ENCODE measurements around the gene SLF2.

SLF2 gene

DNA sequence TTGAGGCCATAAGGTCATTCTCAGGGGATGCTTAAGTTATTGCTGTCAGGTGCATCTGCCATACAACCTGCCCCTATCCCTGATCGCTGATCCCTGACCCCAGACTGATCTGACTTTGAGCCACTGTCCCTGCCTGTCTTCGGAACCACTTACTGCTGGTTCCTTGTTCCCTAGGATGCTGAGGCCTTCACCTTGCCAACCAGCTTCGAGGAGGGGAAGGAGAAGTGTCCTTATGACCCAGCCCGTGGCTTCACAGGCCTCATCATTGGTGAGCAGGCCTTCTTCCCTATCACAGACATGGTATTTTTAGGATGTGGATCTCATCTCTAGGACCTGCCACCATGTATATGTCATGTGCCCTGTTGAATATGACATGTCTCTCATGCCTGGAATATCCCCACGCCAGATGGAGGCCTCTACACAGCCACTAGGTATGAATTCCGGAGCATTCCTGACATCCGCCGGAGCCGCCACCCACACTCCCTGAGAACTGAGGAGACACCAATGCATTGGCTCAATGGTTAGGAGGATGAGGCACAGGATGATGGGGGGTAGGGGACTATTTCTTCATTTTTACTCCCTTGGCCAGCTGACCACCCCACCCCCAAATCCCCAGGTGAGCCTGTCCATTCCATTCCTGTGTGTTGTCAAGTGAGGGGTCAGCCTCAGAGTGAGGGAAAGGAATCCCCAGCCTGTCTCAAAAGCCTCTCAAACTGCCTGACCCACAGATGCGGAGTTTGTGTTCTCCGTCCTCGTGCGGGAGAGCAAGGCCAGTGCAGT lies 65.5 kb downstream of the SLF2 start:
- TF ChIP-seq CTCF (conservative IDR thresholded peaks at IDR 0.05) (no peak), ZFX (IDR thresholded peaks at IDR 0.05) (no peak)
- H3K27ac ChIP-seq = no peak overlapping the region

DNA sequence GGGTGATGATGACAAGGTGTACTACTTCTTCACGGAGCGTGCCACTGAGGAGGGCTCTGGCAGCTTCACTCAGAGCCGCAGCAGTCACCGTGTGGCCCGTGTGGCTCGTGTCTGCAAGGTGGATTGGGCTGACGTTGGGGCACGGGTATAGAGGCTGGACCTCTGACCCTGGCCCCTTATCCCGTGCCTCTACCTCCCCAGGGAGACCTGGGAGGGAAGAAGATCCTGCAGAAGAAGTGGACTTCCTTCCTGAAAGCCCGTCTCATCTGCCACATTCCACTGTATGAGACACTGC lies 66.1 kb downstream of the SLF2 start:
- H3K27ac ChIP-seq = no peak overlapping the region
- no peak for TF ChIP-seq CTCF (conservative IDR thresholded peaks at IDR 0.05)
- TF ChIP-seq ZFX (IDR thresholded peaks at IDR 0.05) = no peak

DNA sequence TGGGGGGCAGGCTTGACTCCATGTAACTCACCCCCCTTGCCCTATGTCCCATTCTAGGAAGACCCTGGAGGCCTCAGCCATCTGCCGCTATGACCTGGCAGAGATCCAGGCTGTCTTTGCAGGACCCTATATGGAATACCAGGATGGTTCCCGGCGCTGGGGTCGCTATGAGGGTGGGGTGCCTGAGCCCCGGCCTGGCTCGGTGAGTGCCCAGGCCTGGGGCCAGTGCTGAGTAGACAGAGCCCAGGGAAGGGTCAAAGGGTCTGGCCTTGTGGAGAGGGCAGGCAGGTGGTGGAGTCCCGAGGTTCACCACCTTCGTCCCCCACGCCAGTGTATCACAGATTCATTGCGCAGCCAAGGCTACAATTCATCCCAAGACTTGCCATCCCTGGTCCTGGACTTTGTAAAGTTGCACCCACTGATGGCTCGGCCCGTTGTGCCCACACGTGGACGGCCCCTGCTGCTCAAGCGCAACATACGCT lies 67.1 kb downstream of the SLF2 start:
- TF ChIP-seq ZFX (IDR thresholded peaks at IDR 0.05) = no peak
- no peak for TF ChIP-seq CTCF (conservative IDR thresholded peaks at IDR 0.05)
- no peak overlapping the region for H3K27ac ChIP-seq

DNA sequence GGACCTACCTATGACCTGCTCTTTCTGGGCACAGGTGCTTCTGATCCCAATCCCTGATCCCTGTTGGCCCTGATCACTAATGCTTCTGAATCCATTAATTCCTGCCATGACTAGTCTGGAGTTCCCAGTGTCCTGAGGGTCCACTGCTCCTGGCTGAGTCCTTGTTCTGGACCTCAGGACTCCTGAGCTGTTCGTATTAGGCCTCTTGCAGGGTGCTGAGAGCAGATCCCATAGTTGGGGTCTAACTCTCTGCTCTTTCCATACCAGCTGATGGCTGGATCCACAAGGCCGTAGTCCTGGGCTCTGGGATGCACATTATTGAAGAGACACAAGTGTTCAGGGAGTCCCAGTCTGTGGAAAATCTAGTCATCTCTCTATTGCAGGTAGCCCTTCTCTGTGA lies 67.5 kb downstream of the SLF2 start:
- TF ChIP-seq CTCF (conservative IDR thresholded peaks at IDR 0.05) (no peak), ZFX (IDR thresholded peaks at IDR 0.05) (no peak)
- H3K27ac ChIP-seq = no peak overlapping the region

DNA sequence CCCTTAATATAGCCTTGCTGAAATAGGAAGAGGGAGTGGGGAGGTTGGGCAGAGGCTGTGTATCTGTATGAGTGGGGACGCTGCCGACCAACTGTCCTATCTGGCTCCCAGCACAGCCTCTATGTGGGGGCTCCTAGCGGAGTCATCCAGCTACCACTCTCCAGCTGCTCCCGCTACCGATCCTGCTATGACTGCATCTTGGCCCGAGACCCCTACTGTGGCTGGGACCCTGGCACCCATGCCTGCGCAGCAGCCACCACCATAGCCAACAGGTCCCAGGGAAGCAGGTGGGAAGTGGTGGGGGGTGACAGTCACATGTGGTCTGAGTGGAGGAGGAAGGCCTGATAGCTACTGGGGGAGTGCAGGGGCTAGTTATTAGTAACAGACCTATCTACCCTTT lies 67.9 kb downstream of the SLF2 start:
- H3K27ac ChIP-seq = no peak overlapping the region
- TF ChIP-seq ZFX (IDR thresholded peaks at IDR 0.05) = no peak

- no peak overlapping the region for H3K27ac ChIP-seq
- no peak for TF ChIP-seq ZFX (IDR thresholded peaks at IDR 0.05)
- TF ChIP-seq CTCF (conservative IDR thresholded peaks at IDR 0.05) = no peak
Measured at GRCh38 chr10:100981178-100981772, 68.5 kb downstream of the SLF2 start.

DNA sequence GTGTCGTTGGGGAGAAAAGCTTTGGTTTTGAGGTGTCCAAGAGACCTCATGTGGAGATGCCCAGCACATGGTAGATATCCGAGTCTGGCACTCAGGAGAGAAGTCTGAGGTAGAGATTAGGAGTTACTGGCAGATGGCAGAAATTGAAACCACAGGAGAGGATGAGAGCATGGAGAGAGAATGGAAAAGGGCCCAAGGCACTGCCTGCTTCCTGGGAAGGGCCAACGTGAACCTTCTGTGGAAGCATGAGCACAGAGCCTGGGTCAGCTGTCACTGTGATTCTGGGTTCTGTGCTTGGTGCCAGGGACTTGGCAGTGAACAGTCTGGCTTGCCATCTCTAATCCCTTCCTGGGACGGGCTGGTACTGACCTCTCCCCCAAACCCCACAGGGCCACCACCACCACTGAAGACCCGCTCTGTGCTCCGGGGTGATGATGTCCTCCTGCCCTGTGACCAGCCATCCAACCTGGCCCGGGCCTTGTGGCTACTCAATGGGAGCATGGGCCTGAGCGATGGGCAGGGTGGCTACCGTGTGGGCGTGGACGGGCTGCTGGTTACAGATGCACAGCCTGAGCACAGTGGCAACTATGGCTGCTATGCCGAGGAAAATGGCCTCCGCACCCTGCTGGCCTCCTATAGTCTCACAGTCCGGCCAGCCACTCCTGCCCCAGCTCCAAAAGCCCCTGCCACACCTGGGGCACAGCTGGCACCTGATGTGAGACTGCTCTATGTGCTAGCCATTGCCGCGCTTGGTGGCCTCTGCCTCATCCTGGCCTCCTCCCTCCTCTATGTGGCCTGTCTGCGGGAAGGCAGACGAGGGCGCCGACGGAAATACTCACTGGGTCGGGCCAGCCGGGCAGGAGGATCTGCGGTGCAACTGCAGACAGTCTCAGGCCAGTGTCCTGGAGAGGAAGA lies 70.4 kb downstream of the SLF2 start:
- H3K27ac ChIP-seq = no peak overlapping the region
- TF ChIP-seq ZFX (IDR thresholded peaks at IDR 0.05) (no peak), CTCF (conservative IDR thresholded peaks at IDR 0.05) (no peak)

All from C4-2B (cell line).